ENCODE results near the gene VWA3B.
A peak's percentile ranks its signal among the peaks of the same experiment; 100 is the strongest.

VWA3B gene

GRCh38 chr2:98293030-98293429 is 206.1 kb downstream of the VWA3B start:
- Histone ChIP-seq H3K4me1 (ENCODE audit: control insufficient read depth, insufficient read depth, low read length) (peaks cover 19% of the 10 kb centered on the region), H3K27me3 (replicated peaks; ENCODE audit: control insufficient read depth, insufficient read depth, low read length) (peaks cover 4% of the 10 kb centered on the region), H3K9ac (ENCODE audit: low read length) (no peak overlapping the region), H3K36me3 (ENCODE audit: control insufficient read depth, insufficient read depth, low read length, severe bottlenecking) (no peaks in the 10 kb centered on the region), H3K4me3 (ENCODE audit: low read length) (no peak overlapping the region), H3K9me3 (ENCODE audit: control insufficient read depth, low read length) (no peaks in the 10 kb centered on the region)
- no peak for DNase-seq (ENCODE audit: low read depth)

- Histone ChIP-seq H3K27me3 (replicated peaks; ENCODE audit: control insufficient read depth, insufficient read depth, low read length) (peaks cover 4% of the 10 kb centered on the region), H3K4me3 (ENCODE audit: low read length) (no peak overlapping the region), H3K36me3 (ENCODE audit: control insufficient read depth, insufficient read depth, low read length, severe bottlenecking) (no peaks in the 10 kb centered on the region), H3K4me1 (ENCODE audit: control insufficient read depth, insufficient read depth, low read length) (peaks cover 19% of the 10 kb centered on the region), H3K9me3 (ENCODE audit: control insufficient read depth, low read length) (no peaks in the 10 kb centered on the region), H3K9ac (ENCODE audit: low read length) (no peak overlapping the region)
- no peak for DNase-seq (ENCODE audit: low read depth)
Observed at GRCh38 chr2:98293931-98294687, 207.1 kb downstream of the VWA3B start.

GRCh38 chr2:98294711-98295110 is 207.7 kb downstream of the VWA3B start:
- Histone ChIP-seq H3K9ac (ENCODE audit: low read length) (no peak overlapping the region), H3K4me1 (ENCODE audit: control insufficient read depth, insufficient read depth, low read length) (peaks cover 19% of the 10 kb centered on the region), H3K4me3 (ENCODE audit: low read length) (no peak overlapping the region), H3K27me3 (replicated peaks; ENCODE audit: control insufficient read depth, insufficient read depth, low read length) (peaks cover 4% of the 10 kb centered on the region), H3K36me3 (ENCODE audit: control insufficient read depth, insufficient read depth, low read length, severe bottlenecking) (no peaks in the 10 kb centered on the region), H3K9me3 (ENCODE audit: control insufficient read depth, low read length) (no peaks in the 10 kb centered on the region)
- DNase-seq (ENCODE audit: low read depth) = no peak

GRCh38 chr2:98295275-98295674 is 208.3 kb downstream of the VWA3B start:
- Histone ChIP-seq H3K36me3 (ENCODE audit: control insufficient read depth, insufficient read depth, low read length, severe bottlenecking) (no peaks in the 10 kb centered on the region), H3K4me3 (ENCODE audit: low read length) (no peak overlapping the region), H3K4me1 (ENCODE audit: control insufficient read depth, insufficient read depth, low read length) (peaks cover 19% of the 10 kb centered on the region), H3K27me3 (replicated peaks; ENCODE audit: control insufficient read depth, insufficient read depth, low read length) (peaks cover 8% of the 10 kb centered on the region), H3K9ac (ENCODE audit: low read length) (no peak overlapping the region), H3K9me3 (ENCODE audit: control insufficient read depth, low read length) (no peaks in the 10 kb centered on the region)
- DNase-seq (ENCODE audit: low read depth) = no peak

GRCh38 chr2:98295721-98296414 is 208.9 kb downstream of the VWA3B start:
- peaks cover 13% of the 10 kb centered on the region for H3K27me3 ChIP-seq (replicated peaks; ENCODE audit: control insufficient read depth, insufficient read depth, low read length)
- no peak overlapping the region for H3K4me3 ChIP-seq (ENCODE audit: low read length)
- DNase-seq (ENCODE audit: low read depth) = peak; percentile 6
- H3K36me3 ChIP-seq (ENCODE audit: control insufficient read depth, insufficient read depth, low read length, severe bottlenecking) = no peaks in the 10 kb centered on the region
- no peak overlapping the region for H3K9ac ChIP-seq (ENCODE audit: low read length)
- peaks cover 19% of the 10 kb centered on the region for H3K4me1 ChIP-seq (ENCODE audit: control insufficient read depth, insufficient read depth, low read length)
- H3K9me3 ChIP-seq (ENCODE audit: control insufficient read depth, low read length) = no peaks in the 10 kb centered on the region

- Histone ChIP-seq H3K9ac (ENCODE audit: low read length) (no peak overlapping the region), H3K9me3 (ENCODE audit: control insufficient read depth, low read length) (no peaks in the 10 kb centered on the region), H3K4me3 (ENCODE audit: low read length) (no peak overlapping the region), H3K27me3 (replicated peaks; ENCODE audit: control insufficient read depth, insufficient read depth, low read length) (peaks cover 13% of the 10 kb centered on the region), H3K36me3 (ENCODE audit: control insufficient read depth, insufficient read depth, low read length, severe bottlenecking) (no peaks in the 10 kb centered on the region), H3K4me1 (ENCODE audit: control insufficient read depth, insufficient read depth, low read length) (peaks cover 19% of the 10 kb centered on the region)
- no peak for DNase-seq (ENCODE audit: low read depth)
Observed at GRCh38 chr2:98296440-98296839, 209.5 kb downstream of the VWA3B start.

GRCh38 chr2:98297817-98298682 is 211.1 kb downstream of the VWA3B start:
- no peak overlapping the region for H3K4me3 ChIP-seq (ENCODE audit: low read length)
- DNase-seq (ENCODE audit: low read depth) = no peak
- H3K4me1 ChIP-seq (ENCODE audit: control insufficient read depth, insufficient read depth, low read length) = peaks cover 19% of the 10 kb centered on the region
- H3K9ac ChIP-seq (ENCODE audit: low read length) = no peak overlapping the region
- no peaks in the 10 kb centered on the region for H3K9me3 ChIP-seq (ENCODE audit: control insufficient read depth, low read length)
- H3K36me3 ChIP-seq (ENCODE audit: control insufficient read depth, insufficient read depth, low read length, severe bottlenecking) = no peaks in the 10 kb centered on the region
- peaks cover 20% of the 10 kb centered on the region for H3K27me3 ChIP-seq (replicated peaks; ENCODE audit: control insufficient read depth, insufficient read depth, low read length)

- peaks cover 19% of the 10 kb centered on the region for H3K4me1 ChIP-seq (ENCODE audit: control insufficient read depth, insufficient read depth, low read length)
- H3K27me3 ChIP-seq (replicated peaks; ENCODE audit: control insufficient read depth, insufficient read depth, low read length) = peaks cover 20% of the 10 kb centered on the region
- H3K9ac ChIP-seq (ENCODE audit: low read length) = no peak overlapping the region
- DNase-seq (ENCODE audit: low read depth) = no peak
- no peaks in the 10 kb centered on the region for H3K9me3 ChIP-seq (ENCODE audit: control insufficient read depth, low read length)
- H3K36me3 ChIP-seq (ENCODE audit: control insufficient read depth, insufficient read depth, low read length, severe bottlenecking) = no peaks in the 10 kb centered on the region
- H3K4me3 ChIP-seq (ENCODE audit: low read length) = no peak overlapping the region
Observed at GRCh38 chr2:98298683-98299164, 211.8 kb downstream of the VWA3B start.

- Histone ChIP-seq H3K4me1 (ENCODE audit: control insufficient read depth, insufficient read depth, low read length) (peaks cover 19% of the 10 kb centered on the region), H3K4me3 (ENCODE audit: low read length) (no peak overlapping the region), H3K9me3 (ENCODE audit: control insufficient read depth, low read length) (no peaks in the 10 kb centered on the region), H3K9ac (ENCODE audit: low read length) (no peak overlapping the region), H3K27me3 (replicated peaks; ENCODE audit: control insufficient read depth, insufficient read depth, low read length) (peaks cover 20% of the 10 kb centered on the region), H3K36me3 (ENCODE audit: control insufficient read depth, insufficient read depth, low read length, severe bottlenecking) (no peaks in the 10 kb centered on the region)
- DNase-seq (ENCODE audit: low read depth) = no peak
Observed at GRCh38 chr2:98299211-98299905, 212.4 kb downstream of the VWA3B start.

GRCh38 chr2:98300141-98300874 is 213.3 kb downstream of the VWA3B start:
- no peak overlapping the region for H3K4me3 ChIP-seq (ENCODE audit: low read length)
- no peak overlapping the region for H3K9ac ChIP-seq (ENCODE audit: low read length)
- peaks cover 12% of the 10 kb centered on the region for H3K4me1 ChIP-seq (ENCODE audit: control insufficient read depth, insufficient read depth, low read length)
- H3K9me3 ChIP-seq (ENCODE audit: control insufficient read depth, low read length) = no peaks in the 10 kb centered on the region
- DNase-seq (ENCODE audit: low read depth) = no peak
- H3K27me3 ChIP-seq (replicated peaks; ENCODE audit: control insufficient read depth, insufficient read depth, low read length) = peaks cover 22% of the 10 kb centered on the region
- no peaks in the 10 kb centered on the region for H3K36me3 ChIP-seq (ENCODE audit: control insufficient read depth, insufficient read depth, low read length, severe bottlenecking)

All from adipocyte (in vitro differentiated cells).